Parathyroid adenoma (tissue), 2 donors: ENCODE data around the gene KRT33A.

Experiments
- H2AFZ ChIP-seq: fragments of 300-600 bp; sonication (generic); one replicate; pipeline ENCODE4 v1.7.0; 2017; ENCODE audit warnings: antibody characterized with exemption, mild to moderate bottlenecking
- H3K27ac ChIP-seq: fragments of 300-600 bp; sonication (generic); one replicate; pipeline ENCODE4 v1.7.0; 2017
- H3K27me3 ChIP-seq: fragments of 300-600 bp; sonication (generic); one replicate; pipeline ENCODE4 v1.7.0; 2017; ENCODE audit warnings: low read length; ENCODE audit not compliant: control insufficient read depth, insufficient read depth
- H3K36me3 ChIP-seq: fragments of 300-600 bp; sonication (generic); one replicate; pipeline ENCODE4 v1.7.0; 2017; ENCODE audit warnings: low read length; ENCODE audit not compliant: control insufficient read depth, insufficient read depth
- H3K4me1 ChIP-seq: fragments of 300-600 bp; sonication (generic); one replicate; pipeline ENCODE4 v1.7.0; 2017; ENCODE audit warnings: control low read depth
- H3K4me2 ChIP-seq: fragments of 300-600 bp; sonication (generic); one replicate; pipeline ENCODE4 v1.7.0; 2017; ENCODE audit warnings: low read length
- H3K4me3 ChIP-seq: fragments of 300-600 bp; sonication (generic); one replicate; pipeline ENCODE4 v1.7.0; 2017; ENCODE audit warnings: low read depth, low read length
- H3K79me2 ChIP-seq: fragments of 300-600 bp; sonication (generic); one replicate; pipeline ENCODE4 v1.7.0; 2017; ENCODE audit warnings: control low read depth
- H3K9ac ChIP-seq: fragments of 300-600 bp; sonication (generic); one replicate; pipeline ENCODE4 v1.7.0; 2017; ENCODE audit warnings: mild to moderate bottlenecking
- H3K9me3 ChIP-seq: fragments of 300-600 bp; sonication (generic); one replicate; pipeline ENCODE4 v1.7.0; 2017; ENCODE audit warnings: low read length; ENCODE audit not compliant: control insufficient read depth
- CTCF ChIP-seq: fragments of 300-600 bp; sonication (generic); IDR thresholded peaks from one replicate; pipeline ENCODE4 v1.7.0; 2017; ENCODE audit warnings: antibody characterized with exemption, mild to moderate bottlenecking
- donor health status: primary hyperparathyroidism.

KRT33A gene

DNA sequence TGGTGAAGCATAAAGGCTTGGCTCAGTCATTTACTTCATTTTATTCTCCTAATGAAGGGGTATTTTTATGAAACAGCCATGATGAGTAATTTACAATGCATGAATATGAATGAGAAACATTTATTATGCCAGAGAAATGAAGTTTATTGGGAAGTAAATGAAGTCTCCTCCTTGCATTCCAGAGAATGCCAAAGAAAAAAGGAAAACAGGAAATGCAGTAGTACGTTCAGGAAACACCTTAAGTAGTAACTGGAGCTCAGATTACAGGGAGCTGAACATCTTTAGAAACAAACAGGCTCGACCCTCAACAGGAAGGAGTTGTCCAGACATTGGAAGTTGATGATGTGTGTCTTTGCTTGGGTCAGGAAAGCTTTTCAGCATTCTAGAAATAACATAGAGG, 26.9 kb upstream of the KRT33A start:
- Histone ChIP-seq H3K9me3 (no peaks in the 10 kb centered on the region), H3K4me2 (no peak overlapping the region), H3K27ac (no peak overlapping the region), H3K4me3 (no peak overlapping the region), H2AFZ (no peak overlapping the region), H3K9ac (no peak overlapping the region), H3K36me3 (no peaks in the 10 kb centered on the region), H3K4me1 (no peaks in the 10 kb centered on the region), H3K27me3 (no peaks in the 10 kb centered on the region), H3K79me2 (no peaks in the 10 kb centered on the region)
- TF ChIP-seq CTCF, result no peak

- TF ChIP-seq CTCF, result no peak
- Histone ChIP-seq H3K4me3 (no peak within 1 kb of the TSS), H3K27me3 (no peaks in the 10 kb centered on the region), H3K9me3 (no peaks in the 10 kb centered on the region), H3K79me2 (no peaks in the 10 kb centered on the region), H3K4me1 (no peaks in the 10 kb centered on the region), H3K4me2 (no peak within 1 kb of the TSS), H3K9ac (no peak within 1 kb of the TSS), H3K27ac (no peak within 1 kb of the TSS), H3K36me3 (no peaks in the 10 kb centered on the region), H2AFZ (no peak within 1 kb of the TSS)
These were observed 19.1 kb upstream of the KRT33A start, which contains the start of gene KRT33B for GRCh38 chr17:41369713-41370112. Gene KRT33B (minus strand): TSS chr17:41369813. CDS start chr17:41369750, 63 bp downstream.

- Histone ChIP-seq H3K9me3 (no peaks in the 10 kb centered on the region), H3K9ac (no peak overlapping the region), H3K4me3 (no peak overlapping the region), H3K79me2 (no peaks in the 10 kb centered on the region), H3K27ac (no peak overlapping the region), H2AFZ (no peak overlapping the region), H3K36me3 (no peaks in the 10 kb centered on the region), H3K4me1 (no peaks in the 10 kb centered on the region), H3K4me2 (no peak overlapping the region), H3K27me3 (no peaks in the 10 kb centered on the region)
- no peak for TF ChIP-seq CTCF
These were observed 18.4 kb upstream of the KRT33A start for GRCh38 chr17:41369023-41369422.

DNA sequence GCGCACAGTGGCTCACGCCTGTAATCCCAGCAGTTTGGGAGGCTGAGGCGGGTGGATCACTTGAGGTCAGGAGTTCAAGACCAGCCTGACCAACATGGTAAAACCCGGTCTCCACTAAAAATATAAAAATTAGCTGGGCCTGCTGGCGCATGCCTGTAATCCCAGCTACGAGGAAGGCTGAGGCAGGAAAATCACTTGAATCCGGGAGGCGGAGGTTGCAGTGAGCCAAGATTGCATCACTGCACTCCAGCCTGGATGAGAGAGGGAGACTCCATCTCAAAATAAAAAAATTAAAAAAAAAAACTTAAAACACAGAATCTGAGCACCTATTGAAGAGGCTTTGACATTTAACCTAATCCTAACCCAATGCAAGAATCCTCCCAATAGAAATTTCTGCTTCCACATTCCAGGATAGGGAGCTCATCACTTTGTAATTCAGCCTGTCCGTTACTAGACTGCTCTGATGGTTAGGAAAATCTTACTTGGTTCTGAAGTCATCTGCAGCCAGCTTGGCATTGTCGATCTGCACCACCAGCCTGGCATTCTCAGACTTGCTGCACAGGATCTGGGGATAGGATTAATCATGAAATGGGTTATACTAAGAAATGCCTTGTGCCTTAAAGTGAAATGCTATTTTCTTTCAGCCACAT, 16.9 kb upstream of the KRT33A start:
- Histone ChIP-seq H3K79me2 (no peaks in the 10 kb centered on the region), H3K36me3 (no peaks in the 10 kb centered on the region), H3K27me3 (no peaks in the 10 kb centered on the region), H3K4me1 (no peaks in the 10 kb centered on the region), H3K9ac (no peak overlapping the region), H3K4me2 (no peak overlapping the region), H3K4me3 (no peak overlapping the region), H2AFZ (no peak overlapping the region), H3K27ac (no peak overlapping the region), H3K9me3 (no peaks in the 10 kb centered on the region)
- no peak for TF ChIP-seq CTCF

GRCh38 chr17:41366070-41366469, 15.4 kb upstream of the KRT33A start:
- Histone ChIP-seq H3K4me1 (no peaks in the 10 kb centered on the region), H3K4me2 (no peak overlapping the region), H3K9me3 (no peaks in the 10 kb centered on the region), H3K79me2 (no peaks in the 10 kb centered on the region), H3K27me3 (no peaks in the 10 kb centered on the region), H3K27ac (no peak overlapping the region), H3K36me3 (no peaks in the 10 kb centered on the region), H2AFZ (no peak overlapping the region), H3K9ac (no peak overlapping the region), H3K4me3 (no peak overlapping the region)
- no peak for TF ChIP-seq CTCF
